HG03108 (cell line): ENCODE measurements around the gene LRRC27.
"Not testable (repeated sequence)": the region's sequence is repeated elsewhere in the genome, so short reads cannot be mapped to it uniquely, and the experiment has no call there.

Experiments
- ATAC-seq: cut with Tn5 transposase; IDR thresholded peaks from one replicate; pipeline ENCODE4 v1.9.1; 2021; ENCODE audit warnings: moderate library complexity; ENCODE audit not compliant: unreplicated experiment

LRRC27 gene

DNA sequence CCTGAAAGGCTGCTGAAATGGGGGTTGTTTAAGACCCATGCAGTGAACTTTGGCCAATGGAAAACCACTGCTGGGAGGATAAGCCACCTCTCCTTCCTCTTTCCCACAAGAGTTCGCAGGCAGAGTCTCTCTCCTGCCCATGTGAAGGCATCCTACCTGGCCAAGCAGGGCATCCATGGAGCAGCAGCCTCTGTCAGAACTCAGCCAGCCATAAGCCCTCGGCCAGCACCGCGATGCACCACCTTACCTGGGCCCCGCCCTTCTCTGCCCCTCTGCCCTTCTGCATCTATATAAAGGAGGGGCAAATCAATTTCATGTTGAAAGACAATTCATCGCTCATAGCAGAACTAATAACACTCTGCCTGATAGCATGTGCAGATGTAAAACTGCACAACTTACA is 18.1 kb upstream of the LRRC27 start:
- ATAC-seq = no peak

DNA sequence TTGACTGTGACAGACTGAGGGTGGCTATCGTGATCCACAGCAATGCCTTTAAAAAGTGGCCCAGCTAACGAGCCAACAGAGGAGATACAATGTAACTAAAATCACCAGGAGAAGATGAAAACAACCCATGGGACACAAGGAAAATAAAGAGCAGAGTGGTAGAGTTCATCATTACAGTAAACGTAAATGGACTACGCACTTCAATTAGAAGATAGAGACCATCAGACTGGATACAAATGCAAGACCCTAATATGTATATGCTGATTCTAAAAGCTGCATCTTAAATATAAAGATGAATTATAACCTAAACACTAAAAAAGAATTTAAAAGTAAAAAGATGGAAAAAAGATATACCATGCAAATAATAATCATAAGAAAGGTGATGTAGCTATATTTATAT is 17.7 kb upstream of the LRRC27 start:
- no peak for ATAC-seq

- not testable (repeated sequence) for ATAC-seq
Observed at GRCh38 chr10:132314881-132315280, 17.1 kb upstream of the LRRC27 start.

- ATAC-seq = no peak
Observed at GRCh38 chr10:132316133-132316532, 15.9 kb upstream of the LRRC27 start.

GRCh38 chr10:132317477-132317876 is 14.5 kb upstream of the LRRC27 start:
- ATAC-seq = not testable (repeated sequence)

- peak; percentile 98 for ATAC-seq
Observed at GRCh38 chr10:132319853-132320653, 11.9 kb upstream of the LRRC27 start.

DNA sequence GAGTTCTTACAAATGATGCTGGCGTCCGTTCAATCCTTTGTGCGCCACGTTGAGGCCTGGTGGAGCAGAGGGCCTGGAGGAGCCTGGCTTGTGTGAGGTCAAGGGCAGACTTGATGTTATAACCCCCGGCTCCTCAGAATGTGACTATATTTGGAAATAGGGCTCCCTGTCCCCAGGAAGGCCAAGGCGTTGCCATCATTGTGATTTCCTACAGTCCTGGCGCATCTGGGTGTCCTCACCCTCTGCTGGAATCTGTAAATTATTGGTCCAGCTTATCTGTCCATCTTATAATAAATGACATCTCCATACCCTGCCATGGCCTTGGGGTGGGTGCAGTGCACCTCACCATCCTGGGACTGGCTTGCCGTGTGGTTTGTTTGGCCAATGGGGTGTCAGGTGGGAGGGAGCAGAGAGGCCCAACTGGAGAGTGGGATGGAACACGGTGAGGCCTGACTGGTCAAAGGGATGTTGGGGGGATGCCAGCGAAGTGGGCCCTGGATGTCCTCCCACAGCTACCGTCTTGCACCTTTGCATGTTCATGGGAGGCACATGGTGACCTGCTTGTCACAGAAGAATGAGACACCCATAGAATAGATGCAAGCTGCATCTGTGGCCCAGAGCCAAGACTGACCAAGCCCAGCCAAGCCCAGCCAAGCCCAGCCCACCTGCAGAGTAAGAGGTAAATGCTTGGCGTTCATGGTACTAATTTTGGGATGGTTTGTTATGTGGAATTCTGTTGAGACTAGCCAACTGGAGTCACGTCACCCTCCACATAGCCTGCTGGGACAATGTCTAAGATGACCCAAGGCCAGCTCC is 11.1 kb upstream of the LRRC27 start:
- no peak for ATAC-seq

DNA sequence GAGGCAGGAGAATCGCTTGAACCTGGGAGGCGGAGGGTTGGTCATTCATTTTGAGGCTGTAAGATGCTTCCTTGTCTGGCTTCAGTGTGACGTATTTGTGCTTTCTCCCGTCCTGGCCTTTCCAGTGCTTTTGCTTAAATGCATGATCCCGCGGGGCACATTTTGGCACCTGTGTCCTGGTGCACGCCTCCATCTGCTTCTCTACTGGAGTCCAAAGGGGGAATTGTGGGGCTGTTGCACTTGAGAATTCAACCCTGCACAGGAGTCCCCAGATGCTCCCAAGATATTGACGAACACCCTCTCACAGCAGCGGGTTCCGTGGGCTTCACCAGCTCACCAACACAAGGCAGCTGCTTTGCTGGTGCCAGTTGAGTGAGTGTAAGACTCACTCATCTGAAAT is 10.3 kb upstream of the LRRC27 start:
- ATAC-seq = no peak

DNA sequence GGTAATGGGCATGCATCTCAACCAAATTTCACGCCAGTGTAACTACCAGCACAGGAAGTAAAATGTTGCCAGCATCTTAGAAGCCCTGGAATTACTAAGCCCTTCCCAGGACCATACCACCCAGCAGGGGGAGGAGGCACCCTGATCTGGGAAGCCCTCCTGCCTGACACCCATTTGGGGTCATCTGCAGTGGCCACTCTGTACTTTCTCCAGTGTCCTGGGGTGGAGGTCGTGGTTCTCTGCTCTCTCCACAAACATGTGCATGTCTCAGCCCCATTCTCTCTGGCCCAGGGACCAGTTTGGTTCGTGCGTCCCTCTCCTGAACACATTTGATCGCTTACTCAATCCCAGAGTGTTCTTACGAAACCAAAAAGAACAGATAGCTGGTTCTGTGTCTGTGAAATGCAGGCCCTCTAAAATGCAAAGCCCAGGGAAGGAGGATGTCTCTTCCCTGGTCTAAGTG is 9.4 kb upstream of the LRRC27 start:
- no peak for ATAC-seq

- ATAC-seq = no peak
Observed at GRCh38 chr10:132324186-132324585, 7.8 kb upstream of the LRRC27 start.

GRCh38 chr10:132326344-132326889 is 5.6 kb upstream of the LRRC27 start:
- no peak for ATAC-seq

DNA sequence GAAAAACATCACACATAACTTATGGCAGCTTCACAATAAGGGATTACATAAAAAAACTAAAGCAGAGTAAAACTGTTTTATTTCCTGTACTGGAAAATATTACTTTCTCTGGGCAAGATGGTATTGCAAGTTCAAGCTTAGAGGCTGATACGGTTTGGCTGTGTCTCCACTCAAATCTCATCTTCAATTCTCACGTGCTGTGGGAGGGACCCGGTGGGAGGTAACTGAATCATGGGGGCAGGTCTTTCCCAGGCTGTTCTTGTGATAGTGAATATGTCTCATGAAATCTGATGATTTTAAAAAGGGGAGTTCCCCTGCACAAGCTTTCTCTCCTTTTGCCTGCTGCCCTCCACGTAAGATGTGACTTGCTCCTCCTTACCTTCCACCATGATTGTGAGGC is 5.1 kb upstream of the LRRC27 start:
- ATAC-seq = no peak

DNA sequence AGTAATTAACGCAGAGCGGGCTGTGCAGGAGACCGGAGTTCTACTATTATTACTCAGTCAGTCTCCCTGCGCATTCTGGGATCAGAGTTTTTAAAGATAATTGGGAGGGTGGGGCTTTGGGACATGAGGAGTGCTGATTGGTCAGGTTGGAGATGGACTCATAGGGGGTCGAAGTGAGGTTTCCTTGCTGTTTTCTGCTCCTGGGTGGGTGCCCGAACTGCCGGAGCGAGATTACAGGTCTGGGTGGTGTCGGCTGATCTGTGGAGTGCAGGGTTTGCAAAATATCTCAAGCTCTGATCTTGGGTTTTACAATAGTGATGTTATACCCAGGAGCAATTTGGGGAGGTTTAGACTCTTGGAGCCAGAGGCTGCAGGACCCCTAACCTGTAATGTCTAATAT is 3.9 kb upstream of the LRRC27 start:
- ATAC-seq = no peak

GRCh38 chr10:132328738-132329137 is 3.3 kb upstream of the LRRC27 start:
- no peak for ATAC-seq

GRCh38 chr10:132329565-132330485 is 2.2 kb upstream of the LRRC27 start:
- no peak for ATAC-seq

GRCh38 chr10:132330486-132330833 is 1.5 kb upstream of the LRRC27 start:
- no peak for ATAC-seq

DNA sequence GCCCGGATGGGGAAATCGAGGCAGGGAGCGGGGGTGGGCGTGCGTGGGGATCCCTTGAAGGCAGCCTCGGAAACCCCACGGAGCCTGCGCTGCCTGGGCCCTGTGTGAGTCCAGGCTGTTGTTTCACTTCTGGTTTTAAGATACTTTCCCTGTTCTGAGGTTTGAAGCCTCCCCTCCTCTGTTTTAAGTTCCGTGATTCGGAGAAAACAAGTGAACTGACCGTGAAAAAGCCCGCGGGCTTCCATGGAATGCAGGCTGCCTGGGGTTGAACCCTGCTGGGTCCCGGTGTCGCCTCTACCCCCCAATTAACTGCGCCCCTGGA is 401 bp downstream of the LRRC27 start:
- ATAC-seq = peak; percentile 32

DNA sequence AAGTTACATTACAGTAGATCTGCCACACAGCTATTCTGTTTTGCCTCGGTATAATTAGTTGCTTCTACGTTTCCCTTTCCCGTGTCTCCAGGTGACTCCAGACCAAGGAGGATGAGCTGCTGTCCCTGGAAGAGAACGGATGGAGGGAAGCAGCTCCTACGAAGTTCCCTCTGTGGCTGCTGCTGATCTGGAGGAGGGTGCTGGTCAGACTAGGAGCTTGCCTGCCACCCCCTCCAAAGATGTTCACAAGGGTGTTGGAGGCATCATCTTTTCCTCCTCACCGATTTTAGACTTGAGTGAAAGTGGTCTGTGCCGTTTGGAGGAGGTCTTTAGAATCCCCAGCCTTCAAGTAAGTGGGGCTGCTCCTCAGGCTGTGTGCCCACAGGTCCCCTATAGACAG is 1.4 kb downstream of the LRRC27 start:
- no peak for ATAC-seq

DNA sequence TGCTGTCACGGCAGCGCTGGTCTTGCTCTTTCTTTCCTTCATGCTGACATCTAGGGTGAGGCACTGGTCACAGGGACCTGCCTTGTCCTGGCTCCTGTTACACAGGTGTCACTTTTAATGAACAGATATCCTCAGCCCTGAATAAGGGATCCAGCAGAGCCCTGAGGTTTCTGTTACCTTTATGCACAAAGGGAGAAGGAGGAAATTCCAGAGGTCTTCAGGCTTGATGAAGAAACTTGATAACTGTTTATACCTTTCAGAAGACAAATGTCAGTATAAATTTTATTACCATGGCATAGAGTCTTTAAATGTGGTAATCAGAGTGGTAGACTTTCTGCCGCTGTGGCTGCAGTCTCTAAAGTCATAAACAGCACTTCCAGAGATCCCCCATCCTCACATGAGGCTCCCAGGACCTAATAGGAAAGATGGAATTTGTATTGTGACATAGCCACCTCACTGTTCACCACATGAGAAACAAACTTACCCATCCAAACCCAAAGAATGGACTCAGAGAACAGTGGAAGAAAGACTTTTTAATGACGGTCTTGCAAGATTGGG is 2.7 kb downstream of the LRRC27 start:
- ATAC-seq = no peak

DNA sequence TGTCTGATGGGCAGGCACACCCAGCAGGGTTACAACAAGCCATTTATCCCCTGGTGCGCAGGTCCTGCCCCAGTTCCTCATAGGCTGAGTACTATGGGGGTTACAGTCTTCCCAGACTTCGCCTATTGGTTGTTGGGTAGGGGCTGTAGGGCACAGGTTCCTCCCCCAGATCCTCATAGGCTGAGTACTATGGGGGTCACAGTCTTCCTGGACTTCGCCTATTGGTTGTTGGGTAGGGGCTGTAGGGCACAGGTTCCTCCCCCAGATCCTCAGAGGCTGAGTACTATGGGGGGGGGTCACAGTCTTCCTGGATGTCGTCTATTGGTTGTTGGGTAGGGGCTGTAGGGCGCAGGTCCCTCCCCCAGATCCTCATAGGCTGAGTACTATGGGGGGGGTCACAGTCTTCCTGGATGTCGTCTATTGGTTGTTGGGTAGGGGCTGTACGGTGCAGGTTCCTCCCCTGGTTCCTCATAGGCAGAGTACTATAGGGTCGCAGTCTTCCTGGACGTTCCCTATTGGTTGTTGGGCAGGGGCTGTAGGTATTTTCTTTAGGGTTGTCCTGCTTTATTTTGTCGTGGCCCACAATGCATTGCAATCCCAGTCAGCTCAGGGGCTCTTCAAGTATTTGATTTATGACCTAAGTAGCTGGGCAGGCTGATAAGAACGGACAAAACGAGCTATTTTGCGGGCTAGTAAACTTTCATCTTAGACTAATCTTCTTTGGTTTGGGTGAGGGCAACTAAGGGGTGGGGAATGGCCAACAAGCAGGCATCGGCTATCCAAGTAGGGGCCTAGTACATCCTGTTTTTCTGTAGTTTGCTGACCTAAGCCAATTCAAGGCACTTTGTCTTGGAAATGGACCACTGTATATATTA is 3.4 kb downstream of the LRRC27 start:
- peak; percentile 35 for ATAC-seq
